ENCODE measurements around the gene C19orf12.

- no peak for TF ChIP-seq CTCF (IDR thresholded peaks at IDR 0.05; ENCODE audit: extremely low read depth in 1 of 2, insufficient read depth in 1 of 2, low read depth in 1 of 2, low read length in 2 of 2)
- no peak for TF ChIP-seq POLR2AphosphoS5 (IDR thresholded peaks at IDR 0.05; ENCODE audit: insufficient read depth, low read depth, low read length)
- TF ChIP-seq POLR2A (IDR thresholded peaks at IDR 0.05; ENCODE audit: low read depth, low read length) = no peak
- no peak for TF ChIP-seq MAX (IDR thresholded peaks at IDR 0.05; ENCODE audit: insufficient read depth, insufficient read length)
- TF ChIP-seq JUN (IDR thresholded peaks at IDR 0.05; ENCODE audit: borderline replicate concordance, insufficient read depth, insufficient read length, low read depth) = no peak
- no peak for TF ChIP-seq EZH2 (IDR thresholded peaks at IDR 0.05; ENCODE audit: borderline replicate concordance, low read depth, low read length, severe bottlenecking)
Measured at GRCh38 chr19:29717051-29717450, 2.0 kb upstream of the C19orf12 start.
